ENCODE measurements around the gene SLCO2B1.

SLCO2B1 gene

GRCh38 chr11:75161506-75162095, 10.7 kb downstream of the SLCO2B1 start:
- DNase-seq (ENCODE audit: low spot score), result no peak

GRCh38 chr11:75162954-75163353, 12.0 kb downstream of the SLCO2B1 start:
- no peak for DNase-seq (ENCODE audit: low spot score)

GRCh38 chr11:75163921-75164849, 13.3 kb downstream of the SLCO2B1 start:
- no peak for DNase-seq (ENCODE audit: low spot score)

- no peak for DNase-seq (ENCODE audit: low spot score)
Observed at GRCh38 chr11:75165721-75166120, 14.8 kb downstream of the SLCO2B1 start.

- DNase-seq (ENCODE audit: low spot score), result no peak
Observed at GRCh38 chr11:75166791-75167190, 15.9 kb downstream of the SLCO2B1 start.

- no peak for DNase-seq (ENCODE audit: low spot score)
Observed at GRCh38 chr11:75167617-75168016, 16.7 kb downstream of the SLCO2B1 start.

GRCh38 chr11:75169101-75169885, 18.4 kb downstream of the SLCO2B1 start:
- no peak for DNase-seq (ENCODE audit: low spot score)

GRCh38 chr11:75170516-75171201, 19.8 kb downstream of the SLCO2B1 start:
- no peak for DNase-seq (ENCODE audit: low spot score)

GRCh38 chr11:75173336-75173735, 22.4 kb downstream of the SLCO2B1 start:
- no peak for DNase-seq (ENCODE audit: low spot score)

- peak; percentile 24 for DNase-seq (ENCODE audit: low spot score)
Observed at GRCh38 chr11:75174781-75175370, 24.0 kb downstream of the SLCO2B1 start.

GRCh38 chr11:75182664-75183063, 31.8 kb downstream of the SLCO2B1 start:
- no peak for DNase-seq (ENCODE audit: low spot score)

- no peak for DNase-seq (ENCODE audit: low spot score)
Observed at GRCh38 chr11:75184051-75184450, 33.1 kb downstream of the SLCO2B1 start.

GRCh38 chr11:75184757-75185425, 34.0 kb downstream of the SLCO2B1 start:
- DNase-seq (ENCODE audit: low spot score), result no peak

GRCh38 chr11:75185866-75186265, 35.0 kb downstream of the SLCO2B1 start:
- DNase-seq (ENCODE audit: low spot score), result no peak

GRCh38 chr11:75186999-75187398, 36.1 kb downstream of the SLCO2B1 start:
- DNase-seq (ENCODE audit: low spot score), result no peak

- no peak for DNase-seq (ENCODE audit: low spot score)
Observed at GRCh38 chr11:75188671-75189070, 37.8 kb downstream of the SLCO2B1 start.

GRCh38 chr11:75189108-75189507, 38.2 kb downstream of the SLCO2B1 start:
- no peak for DNase-seq (ENCODE audit: low spot score)

- no peak for DNase-seq (ENCODE audit: low spot score)
Observed at GRCh38 chr11:75189911-75190310, 39.0 kb downstream of the SLCO2B1 start.

GRCh38 chr11:75190652-75191329, 39.9 kb downstream of the SLCO2B1 start:
- DNase-seq (ENCODE audit: low spot score), result no peak

GRCh38 chr11:75191330-75191717, 40.4 kb downstream of the SLCO2B1 start:
- no peak for DNase-seq (ENCODE audit: low spot score)

GRCh38 chr11:75193271-75193670, 42.4 kb downstream of the SLCO2B1 start:
- no peak for DNase-seq (ENCODE audit: low spot score)

Measured in AG08396 (cell line).